ENCODE results near the gene ZNF296.

The ZNF296 gene

GRCh38 chr19:45087531-45087930, 11.3 kb upstream of the ZNF296 start:
- Histone ChIP-seq H3K4me3 (replicated peaks; ENCODE audit: insufficient read depth, low read length) (no peak overlapping the region), H3K27ac (replicated peaks) (no peak overlapping the region), H3K27me3 (ENCODE audit: insufficient read depth, poor library complexity, severe bottlenecking) (no peaks in the 10 kb centered on the region)
- TF ChIP-seq CTCF (IDR thresholded peaks at IDR 0.05; ENCODE audit: insufficient read depth, low read length): no peak
- TF ChIP-seq SPI1 (IDR thresholded peaks at IDR 0.05; ENCODE audit: borderline replicate concordance, low read depth): no peak
- TF ChIP-seq POLR2AphosphoS5 (IDR thresholded peaks at IDR 0.05; ENCODE audit: low read depth): peak; percentile 23; the same call in 1 of the 2 replicates
- no peak for TF ChIP-seq GABPA (IDR thresholded peaks at IDR 0.05; ENCODE audit: low read depth)
- no peak for TF ChIP-seq REST (IDR thresholded peaks at IDR 0.05; ENCODE audit: insufficient replicate concordance, low read depth)
- DNase-seq (ENCODE audit: low read depth in 1 of 2, low spot score in 1 of 2): no peak

- H3K4me3 ChIP-seq (replicated peaks; ENCODE audit: insufficient read depth, low read length): no peak overlapping the region
- no peaks in the 10 kb centered on the region for H3K27me3 ChIP-seq (ENCODE audit: insufficient read depth, poor library complexity, severe bottlenecking)
- H3K27ac ChIP-seq (replicated peaks): no peak overlapping the region
- TF ChIP-seq GABPA (IDR thresholded peaks at IDR 0.05; ENCODE audit: low read depth): no peak
- no peak for TF ChIP-seq POLR2AphosphoS5 (IDR thresholded peaks at IDR 0.05; ENCODE audit: low read depth)
- TF ChIP-seq SPI1 (IDR thresholded peaks at IDR 0.05; ENCODE audit: borderline replicate concordance, low read depth): no peak
- no peak for TF ChIP-seq REST (IDR thresholded peaks at IDR 0.05; ENCODE audit: insufficient replicate concordance, low read depth)
- TF ChIP-seq CTCF (IDR thresholded peaks at IDR 0.05; ENCODE audit: insufficient read depth, low read length): no peak
- DNase-seq (ENCODE audit: low read depth in 1 of 2, low spot score in 1 of 2): no peak
Observed at GRCh38 chr19:45086480-45086879, 10.2 kb upstream of the ZNF296 start.

- no peak for DNase-seq (ENCODE audit: low read depth in 1 of 2, low spot score in 1 of 2)
- TF ChIP-seq POLR2AphosphoS5 (IDR thresholded peaks at IDR 0.05; ENCODE audit: low read depth) (no peak), REST (IDR thresholded peaks at IDR 0.05; ENCODE audit: insufficient replicate concordance, low read depth) (no peak), CTCF (IDR thresholded peaks at IDR 0.05; ENCODE audit: insufficient read depth, low read length) (no peak), GABPA (IDR thresholded peaks at IDR 0.05; ENCODE audit: low read depth) (no peak), SPI1 (IDR thresholded peaks at IDR 0.05; ENCODE audit: borderline replicate concordance, low read depth) (no peak)
Observed at GRCh38 chr19:45082170-45082569, 5.9 kb upstream of the ZNF296 start.

More at GRCh38 chr19:45082170-45082569, 5.9 kb upstream of the ZNF296 start:
- H3K27me3 ChIP-seq (ENCODE audit: insufficient read depth, poor library complexity, severe bottlenecking): no peaks in the 10 kb centered on the region
- no peak overlapping the region for H3K27ac ChIP-seq (replicated peaks)
- no peak overlapping the region for H3K4me3 ChIP-seq (replicated peaks; ENCODE audit: insufficient read depth, low read length)

Data from HL-60 (cell line).